ENCODE measurements around the gene SLC9A6.
"Not testable (repeated sequence)": the region's sequence is repeated elsewhere in the genome, so short reads cannot be mapped to it uniquely, and the experiment has no call there.

SLC9A6 gene

GRCh38 chrX:136030303-136031191 is 45.3 kb downstream of the SLC9A6 start:
- DNase-seq: no peak

DNA sequence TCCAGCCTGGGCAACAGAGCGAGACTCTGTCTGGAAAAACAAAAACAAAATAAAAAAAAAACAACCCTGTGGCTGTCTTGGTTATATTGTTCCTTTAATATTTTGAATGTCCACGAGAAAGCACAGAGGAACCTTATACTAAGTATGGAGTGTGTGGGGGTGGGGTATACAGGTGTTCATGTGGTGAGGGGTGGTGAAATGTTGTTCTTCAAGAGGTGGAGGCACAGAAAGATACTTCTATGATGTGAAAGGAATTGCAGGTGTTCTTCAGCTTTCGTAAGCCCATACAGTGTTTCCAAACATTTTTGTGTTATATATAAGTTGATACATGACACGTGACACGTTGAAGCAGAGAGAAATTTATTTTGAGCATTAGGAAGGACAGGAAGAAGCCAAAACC is 46.4 kb downstream of the SLC9A6 start:
- no peak for DNase-seq

GRCh38 chrX:136032370-136032769 is 47.1 kb downstream of the SLC9A6 start:
- no peak for DNase-seq

DNA sequence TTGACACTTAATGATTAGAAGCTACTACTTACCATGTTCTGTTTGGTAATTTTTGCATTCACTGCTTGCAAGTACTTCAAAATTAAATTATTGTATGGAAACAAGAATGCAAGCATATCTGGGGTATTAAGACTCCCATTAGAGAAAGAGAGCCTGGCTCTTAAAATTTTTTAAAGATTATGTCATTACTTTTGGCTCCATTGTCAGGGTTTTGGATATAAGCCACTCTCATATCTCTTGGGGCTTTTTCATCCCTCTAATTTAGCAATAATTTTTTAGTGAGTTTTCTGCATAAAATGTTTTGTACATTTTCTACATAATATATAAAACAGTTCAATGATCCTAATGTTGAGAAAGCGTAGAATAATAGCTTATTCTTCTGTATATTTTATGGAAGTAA is 49.4 kb downstream of the SLC9A6 start:
- no peak for DNase-seq

DNA sequence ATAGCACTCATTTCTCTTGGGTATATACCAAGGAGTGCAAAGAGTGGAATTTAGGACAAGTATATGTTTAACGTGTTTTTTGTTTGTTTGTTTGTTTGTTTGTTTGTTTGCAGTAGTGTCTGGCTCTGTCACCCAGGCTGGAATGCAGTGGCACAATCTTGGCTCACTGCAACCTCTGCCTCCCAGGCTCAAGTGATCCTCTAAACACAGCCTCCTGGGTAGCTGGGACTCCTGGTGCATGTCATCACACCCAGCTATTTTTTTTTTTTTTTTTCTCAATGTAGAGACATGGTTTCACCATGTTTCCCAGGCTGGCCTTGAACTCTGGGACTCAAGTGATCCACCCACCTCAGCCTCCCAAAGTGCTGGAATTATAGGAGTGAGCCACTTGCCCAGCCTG is 50.4 kb downstream of the SLC9A6 start:
- no peak for DNase-seq

- DNase-seq: no peak
Measured at GRCh38 chrX:136039485-136039884, 54.2 kb downstream of the SLC9A6 start.

GRCh38 chrX:136039968-136040367 is 54.7 kb downstream of the SLC9A6 start:
- DNase-seq: no peak

- DNase-seq: no peak
Measured at GRCh38 chrX:136041254-136041812, 56.1 kb downstream of the SLC9A6 start.

GRCh38 chrX:136045008-136045407 is 59.8 kb downstream of the SLC9A6 start:
- no peak for DNase-seq

DNA sequence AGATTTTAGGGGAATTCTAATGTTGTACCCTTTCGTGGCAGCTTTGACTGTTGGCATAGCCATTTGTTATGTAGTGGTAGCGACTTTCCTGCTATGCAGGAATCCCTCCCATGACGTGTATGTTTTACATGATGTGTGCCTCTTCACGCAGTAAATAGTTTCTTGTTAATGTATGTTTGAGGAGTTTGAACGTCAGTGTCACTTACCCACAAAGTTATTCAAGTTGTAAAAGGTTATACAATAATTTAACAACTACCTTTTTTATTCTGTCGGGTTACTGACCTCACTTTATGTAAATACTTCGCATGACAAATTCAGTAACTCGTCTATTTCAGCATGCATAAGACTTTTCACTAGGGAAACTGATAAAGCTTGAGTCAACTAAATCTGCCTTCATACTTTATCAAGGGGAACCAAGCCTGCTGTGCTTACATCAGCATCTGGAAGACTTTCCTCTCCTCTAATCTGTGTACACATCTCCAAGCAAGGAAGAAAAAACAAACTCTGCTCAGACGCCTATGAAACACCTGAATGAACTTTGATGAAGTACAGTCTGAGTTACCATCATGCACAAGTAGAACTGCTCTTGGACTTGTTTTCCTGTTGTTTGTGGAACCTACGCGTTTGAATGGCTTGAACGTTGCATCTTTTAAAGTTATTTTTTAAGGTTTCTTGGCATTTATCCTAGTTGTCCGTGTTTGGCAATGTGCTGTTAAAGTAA is 61.2 kb downstream of the SLC9A6 start:
- DNase-seq: no peak

DNA sequence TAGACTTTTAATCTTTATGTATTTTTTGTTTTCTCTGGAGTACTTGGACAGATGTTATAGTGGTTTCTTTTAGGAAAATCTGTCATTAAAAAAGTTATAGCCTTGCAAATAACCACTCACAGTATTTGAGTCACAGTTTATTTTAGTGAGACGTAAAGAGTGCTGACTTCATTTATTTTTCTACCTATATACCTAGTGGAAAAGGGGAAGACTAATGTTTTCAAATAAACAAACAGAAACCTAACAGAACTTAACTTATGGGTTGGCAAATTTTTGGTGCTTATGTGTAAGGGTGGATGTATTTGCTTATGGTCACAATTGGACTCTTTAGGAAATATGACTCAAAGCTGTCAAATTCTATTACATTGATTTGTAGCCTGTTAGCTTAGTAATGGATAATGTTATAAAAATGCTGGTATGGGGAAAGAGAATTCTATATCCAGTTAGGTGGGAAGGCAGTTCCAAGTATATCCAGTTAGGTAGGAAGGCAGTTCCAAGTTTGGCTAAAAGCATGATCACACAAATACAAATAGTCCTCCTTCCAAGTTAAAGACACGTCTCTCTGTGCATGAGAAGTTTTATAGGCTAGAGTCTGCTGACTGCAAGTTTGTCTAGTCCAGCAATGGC is 61.9 kb downstream of the SLC9A6 start:
- DNase-seq: no peak

- no peak for DNase-seq
Measured at GRCh38 chrX:136047969-136048368, 62.7 kb downstream of the SLC9A6 start.

DNA sequence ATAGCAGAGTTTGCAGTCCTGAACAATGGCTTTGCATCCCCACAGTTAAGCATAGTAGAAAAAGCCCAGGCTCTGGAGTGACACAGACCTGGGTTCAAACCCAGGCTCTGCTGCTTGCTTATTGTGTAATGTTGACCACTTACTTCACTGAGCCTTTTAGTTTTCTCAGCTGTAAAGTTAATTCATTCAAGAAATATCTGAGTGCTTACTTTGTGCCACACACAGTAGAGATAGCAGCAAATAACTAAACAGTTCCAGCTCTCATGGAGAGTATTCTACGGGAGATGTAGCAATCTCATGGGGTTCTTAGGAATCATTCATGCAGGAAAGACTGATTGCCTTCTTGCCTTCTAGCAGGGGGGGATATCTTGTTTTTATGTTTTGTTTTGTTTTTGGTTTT is 63.2 kb downstream of the SLC9A6 start:
- no peak for DNase-seq

GRCh38 chrX:136049608-136050007 is 64.4 kb downstream of the SLC9A6 start:
- DNase-seq: no peak

- DNase-seq: not testable (repeated sequence)
Measured at GRCh38 chrX:136050875-136051274, 65.6 kb downstream of the SLC9A6 start.

DNA sequence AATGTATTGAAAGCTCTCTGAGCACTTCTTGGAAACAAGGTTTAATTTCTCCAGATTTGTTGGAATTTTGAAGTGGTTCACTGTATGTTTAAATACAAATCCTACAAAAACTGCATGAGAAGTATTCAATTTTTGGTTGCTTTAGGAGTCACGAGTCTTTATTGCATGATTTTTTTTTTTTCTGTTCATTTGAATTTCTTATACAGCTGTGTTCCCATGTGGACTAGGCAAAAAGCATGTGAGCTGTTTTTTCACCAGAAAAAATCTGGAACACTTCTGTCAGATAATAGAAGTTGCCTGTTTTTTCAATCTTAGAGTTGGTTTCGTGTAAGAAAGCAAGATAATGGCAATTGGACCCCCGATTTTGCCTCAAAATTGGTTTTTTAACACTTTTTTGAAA is 66.4 kb downstream of the SLC9A6 start:
- DNase-seq: no peak

DNA sequence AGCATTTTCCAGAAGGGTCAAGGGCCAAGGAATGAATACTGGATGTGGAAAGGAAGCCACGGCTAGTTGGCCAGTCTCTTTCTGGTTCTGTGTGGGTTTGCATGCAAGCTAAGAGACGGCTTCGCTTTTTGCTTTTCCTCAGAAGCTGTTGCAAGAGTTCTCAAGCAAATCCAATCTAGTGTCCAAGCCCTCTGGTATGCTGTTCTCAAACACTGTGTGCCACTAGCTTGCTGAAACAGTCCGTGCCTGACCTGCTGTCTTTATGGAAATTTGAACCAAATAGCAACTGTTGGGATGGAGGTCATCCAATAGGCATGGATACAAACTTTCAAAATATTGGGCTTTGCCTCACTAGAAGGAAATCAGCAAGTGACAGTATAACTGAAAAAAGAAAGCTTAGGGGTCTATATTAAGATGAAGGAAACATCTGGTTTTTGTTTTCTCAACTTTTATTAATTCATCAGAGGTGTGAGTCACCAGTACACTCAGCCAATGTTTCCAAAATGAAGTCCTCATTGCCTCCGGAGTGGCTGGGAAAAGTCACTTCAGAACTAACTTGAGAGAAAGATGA is 70.5 kb downstream of the SLC9A6 start:
- DNase-seq: no peak

DNA sequence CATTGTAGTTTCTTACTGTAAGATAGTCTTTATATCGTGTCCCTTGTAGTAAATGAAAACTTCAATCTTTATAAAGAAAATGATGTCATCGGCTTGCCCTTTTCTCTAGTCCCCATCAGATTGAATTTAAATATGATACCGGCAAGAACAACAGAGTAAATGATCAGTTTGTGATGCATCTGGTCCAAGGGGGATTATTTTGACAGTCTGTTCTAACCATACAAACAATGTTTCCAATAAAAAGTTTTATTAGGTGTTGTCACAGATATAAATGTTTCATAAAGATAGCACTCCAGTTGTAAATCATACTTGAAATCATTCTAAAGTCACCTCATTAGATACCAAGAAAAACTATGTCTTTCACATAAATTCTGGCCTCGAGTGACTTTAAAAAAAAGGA is 72.3 kb downstream of the SLC9A6 start:
- DNase-seq: no peak

DNA sequence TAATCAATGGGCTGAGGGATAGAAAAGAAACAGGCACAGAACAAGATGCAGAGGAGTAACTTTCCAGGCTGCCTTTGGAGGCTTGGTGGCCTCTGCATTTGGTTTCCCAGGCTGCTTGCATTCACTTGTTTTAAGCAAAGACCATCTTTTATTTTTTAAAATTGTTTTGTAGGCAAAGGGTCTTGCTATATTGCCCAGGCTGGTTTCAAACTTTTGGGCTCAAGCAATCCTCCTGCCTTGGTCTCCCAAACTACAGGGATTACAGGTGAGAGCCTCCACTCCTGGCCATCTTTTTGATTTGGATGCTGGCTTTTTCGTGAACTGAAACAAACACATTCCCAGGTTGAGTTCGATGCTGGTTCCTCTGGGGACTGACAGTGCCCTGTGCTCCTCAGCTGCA is 74.1 kb downstream of the SLC9A6 start:
- DNase-seq: no peak

GRCh38 chrX:136061286-136061685 is 76.1 kb downstream of the SLC9A6 start:
- DNase-seq: no peak

GRCh38 chrX:136061696-136062095 is 76.5 kb downstream of the SLC9A6 start:
- DNase-seq: no peak

DNA sequence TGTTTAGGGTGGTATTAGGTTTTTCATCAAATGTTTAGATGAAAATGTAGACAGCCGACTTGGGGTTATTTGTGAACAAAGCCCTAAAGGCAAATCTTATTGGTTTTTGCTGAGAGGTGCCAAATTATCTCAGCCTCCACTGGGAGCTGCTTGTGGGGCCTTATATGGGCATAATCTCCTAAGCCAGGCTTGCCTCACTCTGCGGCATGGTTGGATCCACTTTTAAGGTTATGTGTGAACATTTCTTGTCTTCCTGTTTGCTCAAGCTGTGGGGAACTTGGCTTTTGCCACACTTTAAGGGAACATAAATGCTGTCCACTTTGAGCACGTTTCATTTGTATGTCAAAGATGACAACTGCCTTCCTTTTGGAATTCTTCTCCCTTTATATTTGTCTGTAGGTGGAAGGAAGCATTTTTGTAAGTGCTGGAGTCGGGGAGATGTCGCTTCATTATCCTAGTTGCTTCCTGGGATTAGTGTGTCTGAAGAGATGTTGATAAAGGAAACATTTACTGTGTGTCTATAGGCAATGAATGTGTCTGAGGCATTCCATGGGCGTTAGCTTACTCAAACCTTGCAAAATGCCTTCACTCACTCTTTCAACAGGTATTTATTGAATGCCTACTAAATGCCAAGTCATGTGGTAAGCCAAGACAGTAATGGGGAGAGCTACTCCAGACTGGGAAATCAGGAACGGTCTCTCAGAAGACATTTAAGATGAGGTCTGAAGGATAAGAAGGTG is 78.3 kb downstream of the SLC9A6 start:
- no peak for DNase-seq

GRCh38 chrX:136064661-136065043 is 79.4 kb downstream of the SLC9A6 start:
- DNase-seq: no peak

Measured in KG1 (cell line).